Mucosa of descending colon (tissue), 3 donors: Measurements from ENCODE around the gene CTNNB1. TPM values are rescaled to one million over a fixed set of nuclear protein-coding genes. Genes with fewer than 3 reads are reported as not detected.

Experiments used
- ATAC-seq: fragments of 200-7000 bp; cut with Tn5 transposase; one replicate; pipeline ENCODE4 v1.9.1; 2020; ENCODE audit warnings: mild to moderate bottlenecking, moderate library complexity
- DNase-seq, 3 donors: peaks; one replicate each; pipeline ENCODE4 v3.0.0-alpha.2; 2020
- H3K36me3 ChIP-seq: fragments of 200-600 bp; one replicate; pipeline ENCODE4 v1.8.0; 2021; ENCODE audit warnings: low read depth, mild to moderate bottlenecking
- H3K4me1 ChIP-seq: fragments of 200-600 bp; one replicate; pipeline ENCODE4 v1.8.0; 2021; ENCODE audit warnings: low read depth, mild to moderate bottlenecking
- H3K4me3 ChIP-seq: fragments of 200-600 bp; one replicate; pipeline ENCODE4 v1.8.0; 2021; ENCODE audit warnings: mild to moderate bottlenecking
- H3K9me3 ChIP-seq: fragments of 200-600 bp; one replicate; pipeline ENCODE4 v1.8.0; 2021; ENCODE audit warnings: mild to moderate bottlenecking
- CTCF ChIP-seq: fragments of 200-600 bp; IDR thresholded peaks from one replicate; pipeline ENCODE4 v1.8.0; 2022; ENCODE audit warnings: antibody characterized with exemption, mild to moderate bottlenecking
- intact Hi-C, 2 donors: fragments of 100-400 bp; cut with DNase I in 1 of 2; cut with micrococcal nuclease in 1 of 2; formaldehyde crosslinking; loops; one replicate each; pipeline versions ENCODE4 v1.11.0 to v1.11.1; 2022; cut with DNase I, micrococcal nuclease
- total RNA-seq, 3 donors: library from RNA; stranded (reverse); fragmentation: NEBNext Ultra II Directional in 2 of 3; extraction: Animal tissue kit (Norgen Biotek cat#: 25700) in 2 of 3; gene quantifications; one replicate each; pipeline versions ENCODE4 v1.2.1 to v1.2.4, GENCODE V29; 2021 to 2023
- donor health status: DM: no; HTN: no; CAD: no; lungs with moderate emphysema.
- donor health status: DM: no; HTN: no; CAD: no.
- donor health status: DM: no; HTN: yes; CAD: no.

CTNNB1 gene
- total RNA-seq, 3 donors from 2014 or later = 329 to 348 (median 342) TPM

DNA sequence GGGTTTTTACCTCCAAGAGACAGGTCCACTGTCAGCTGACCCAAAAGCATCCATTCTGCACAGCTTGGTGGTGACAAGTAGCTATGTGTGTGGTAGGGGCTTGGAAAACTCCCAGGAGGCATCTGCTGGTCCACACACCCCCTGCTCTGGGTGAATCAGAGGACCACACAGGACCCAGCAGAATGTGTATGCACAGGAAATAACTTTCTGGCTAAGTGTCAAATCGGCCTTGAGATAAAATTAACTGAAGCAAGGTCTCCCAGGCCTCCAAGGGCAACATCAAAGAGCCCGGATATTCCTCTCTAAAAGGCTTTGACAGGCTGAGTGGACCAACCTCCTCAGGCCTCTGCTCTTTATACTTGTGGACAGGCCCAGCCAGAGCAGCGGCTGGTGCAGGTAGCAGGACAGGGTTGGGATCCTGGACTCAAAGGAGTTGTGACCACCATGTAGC lies 66.5 kb downstream of the CTNNB1 start:
- ATAC-seq (no peak), DNase-seq (no peak)
- intact Hi-C loops = no loop called here
- no peak overlapping the region for H3K4me3 ChIP-seq
- H3K36me3 ChIP-seq = no peaks in the 10 kb centered on the region
- no peak for TF ChIP-seq CTCF
- H3K4me1 ChIP-seq = no peaks in the 10 kb centered on the region
- no peaks in the 10 kb centered on the region for H3K9me3 ChIP-seq

- DNase-seq = no peak
- ATAC-seq = peak; percentile 63
- Histone ChIP-seq H3K36me3 (no peaks in the 10 kb centered on the region), H3K9me3 (no peaks in the 10 kb centered on the region), H3K4me1 (no peaks in the 10 kb centered on the region), H3K4me3 (no peak overlapping the region)
- no peak for TF ChIP-seq CTCF
- intact Hi-C loops = no loop called here
Measured at GRCh38 chr3:41267975-41268640, 68.8 kb downstream of the CTNNB1 start.

DNA sequence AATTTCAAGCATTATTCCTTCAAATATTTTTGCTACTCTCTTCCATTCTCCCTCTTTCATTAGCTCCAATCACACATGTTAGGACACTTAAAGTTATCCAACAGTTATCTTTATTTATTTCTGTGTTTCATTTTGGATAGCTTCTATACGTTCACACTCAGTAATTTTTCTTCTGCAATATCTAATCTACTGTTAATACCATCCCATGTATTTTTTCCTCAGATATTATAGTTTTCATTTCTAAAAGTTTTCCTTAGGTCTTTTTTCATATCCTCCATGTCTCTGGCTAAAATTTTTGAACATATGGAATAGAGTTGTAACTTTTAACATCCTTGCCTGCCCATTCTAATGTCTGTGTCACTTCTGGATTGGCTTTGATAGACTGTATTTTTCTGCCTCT lies 73.4 kb downstream of the CTNNB1 start:
- Histone ChIP-seq H3K9me3 (no peaks in the 10 kb centered on the region), H3K4me3 (no peak overlapping the region), H3K36me3 (no peaks in the 10 kb centered on the region), H3K4me1 (no peaks in the 10 kb centered on the region)
- TF ChIP-seq CTCF = no peak
- intact Hi-C loops = no loop called here
- no peak for DNase-seq
- ATAC-seq = no peak

DNA sequence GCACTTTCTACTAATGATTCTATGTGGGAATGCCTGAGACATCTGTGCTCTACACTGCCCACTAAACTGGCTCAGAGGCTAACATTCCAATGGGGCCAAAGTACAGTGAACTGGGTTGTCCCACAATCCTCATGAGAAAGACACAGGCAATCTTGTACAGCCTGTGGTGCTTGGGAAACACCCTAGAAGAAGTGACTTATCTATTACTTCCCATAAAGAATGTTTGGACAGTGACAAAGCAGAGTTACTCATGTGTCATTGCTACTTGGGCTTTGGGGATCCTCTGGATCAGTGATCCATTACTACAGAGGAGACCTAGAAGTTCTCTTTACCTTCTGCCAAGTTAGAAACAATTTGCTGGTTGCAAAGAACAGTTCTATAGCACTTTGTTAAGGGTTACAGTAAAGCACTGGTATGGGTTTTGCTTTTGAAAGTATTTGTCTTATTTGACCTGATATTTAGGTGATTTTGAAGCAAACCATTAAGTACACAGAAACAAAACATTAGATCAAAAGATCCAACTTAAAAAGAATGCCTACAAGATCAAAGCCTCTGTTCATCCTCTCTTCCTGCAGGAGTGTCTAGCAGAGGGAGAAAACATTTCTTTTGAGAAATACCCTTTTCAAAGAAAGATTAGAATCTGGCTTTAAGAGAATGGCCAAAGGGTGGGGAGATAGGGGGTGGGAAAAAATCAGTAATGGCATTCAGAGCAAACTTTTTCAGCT lies 75.8 kb downstream of the CTNNB1 start:
- Histone ChIP-seq H3K9me3 (no peaks in the 10 kb centered on the region), H3K36me3 (no peaks in the 10 kb centered on the region), H3K4me1 (no peaks in the 10 kb centered on the region), H3K4me3 (no peak overlapping the region)
- DNase-seq = peak in 1 of 3 donors; percentile 7
- no peak for TF ChIP-seq CTCF
- ATAC-seq = peak; percentile 99
- intact Hi-C loops = no loop called here

DNA sequence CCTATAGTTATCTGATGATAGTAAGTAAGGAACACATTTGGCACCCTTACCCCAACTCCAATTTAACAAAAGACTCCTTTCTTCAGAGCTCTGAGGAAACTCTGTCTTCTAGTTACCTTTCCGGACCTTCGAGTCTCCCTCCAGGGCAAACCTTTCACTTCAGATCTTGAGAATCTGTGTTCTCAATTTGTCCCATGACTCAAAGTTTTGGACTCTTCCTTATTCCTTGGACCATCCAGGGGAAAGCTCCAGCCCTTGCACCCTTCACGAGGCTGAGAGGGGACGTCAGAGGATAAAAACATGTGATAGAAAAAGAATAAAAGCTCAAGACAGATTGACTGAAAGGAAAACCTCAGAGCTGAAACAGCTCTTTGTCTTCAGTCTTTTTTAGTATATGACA lies 76.9 kb downstream of the CTNNB1 start:
- no peak for TF ChIP-seq CTCF
- Histone ChIP-seq H3K4me3 (no peak overlapping the region), H3K4me1 (no peaks in the 10 kb centered on the region), H3K9me3 (no peaks in the 10 kb centered on the region), H3K36me3 (no peaks in the 10 kb centered on the region)
- ATAC-seq = no peak
- intact Hi-C loops = no loop called here
- DNase-seq = no peak
